Right hindlimb (tissue), 1 donor: Measurements from ENCODE around the gene CDH13.

Experiments used
- DNase-seq: peaks from one replicate; pipeline ENCODE4 v3.0.0-alpha.2; 2018

Gene CDH13

DNA sequence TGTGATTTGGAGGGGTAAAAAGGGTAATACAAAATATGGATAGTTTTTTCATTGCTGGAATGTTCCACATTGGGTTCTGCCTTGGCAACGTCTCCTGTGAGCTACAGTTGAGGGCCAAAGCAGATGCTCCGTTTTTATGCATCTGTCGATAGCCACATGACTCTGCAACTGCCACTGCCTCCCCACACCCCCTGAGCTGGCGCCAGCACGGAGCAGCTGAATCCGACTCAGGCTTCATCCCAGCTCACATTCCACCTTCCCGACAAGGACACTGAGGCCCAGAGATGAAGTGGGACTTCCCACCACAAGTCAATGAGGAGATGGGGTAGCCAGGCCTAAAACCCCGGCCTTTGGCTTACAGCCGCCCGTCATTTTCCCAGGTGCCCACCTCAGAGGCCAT, 334.1 kb downstream of the CDH13 start:
- peak; percentile 59 for DNase-seq

DNA sequence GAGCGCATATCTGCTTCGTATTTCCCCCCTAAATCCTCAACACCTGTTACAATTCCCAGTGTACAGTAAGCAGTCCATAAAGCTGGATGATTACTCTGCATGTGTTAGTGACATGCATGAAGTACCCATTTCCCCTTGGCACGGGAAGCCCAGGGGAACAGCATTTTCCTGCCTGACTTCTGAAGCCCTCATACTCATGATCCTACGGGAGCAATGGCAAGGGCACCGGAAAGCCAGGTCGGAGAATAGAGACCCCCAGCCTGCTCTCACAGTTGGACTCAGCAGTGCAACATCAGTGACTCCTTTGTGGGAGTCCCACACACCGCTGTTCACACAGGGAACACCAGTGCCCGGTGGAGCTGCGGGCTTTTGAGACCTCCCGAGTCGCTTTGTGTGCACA, 336.9 kb downstream of the CDH13 start:
- no peak for DNase-seq

DNA sequence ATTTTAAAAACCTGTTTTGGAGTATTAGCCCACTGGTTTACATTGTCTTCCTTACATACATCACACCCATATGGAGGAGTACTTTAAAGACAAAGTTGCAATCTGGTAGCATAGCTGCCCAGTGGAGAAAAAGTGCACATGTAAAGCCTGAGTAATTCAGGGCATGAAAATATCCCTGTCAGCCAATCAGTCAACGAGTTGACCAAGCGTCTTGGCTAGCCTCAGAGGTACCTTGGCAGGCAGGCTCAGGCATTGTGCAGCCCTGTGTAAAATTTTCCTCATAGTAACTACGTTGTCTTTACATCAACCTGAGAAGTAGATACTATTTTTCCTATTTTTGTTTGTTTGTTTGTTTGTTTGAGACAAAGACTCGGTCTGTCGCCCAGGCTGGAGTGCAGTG, 339.0 kb downstream of the CDH13 start:
- no peak for DNase-seq

DNA sequence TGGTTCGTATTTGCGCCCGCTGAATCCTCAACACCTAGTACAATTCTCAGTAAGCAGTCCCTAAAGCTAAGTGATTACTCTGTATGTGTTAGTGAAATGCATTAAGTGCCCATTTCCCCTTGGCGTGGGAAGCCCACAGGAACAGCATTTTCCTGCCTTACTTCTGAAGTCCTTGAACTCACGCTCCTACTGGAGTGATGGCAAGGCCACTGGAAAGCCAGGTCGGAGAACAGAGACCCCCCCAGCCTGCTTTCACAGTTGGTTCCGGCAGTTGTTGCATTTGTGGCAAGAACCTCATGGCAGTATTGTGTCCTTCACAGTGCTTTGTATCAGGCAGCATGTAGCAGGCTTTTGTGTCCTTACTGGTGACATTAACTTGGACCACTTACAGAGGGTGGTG, 340.7 kb downstream of the CDH13 start:
- no peak for DNase-seq

DNA sequence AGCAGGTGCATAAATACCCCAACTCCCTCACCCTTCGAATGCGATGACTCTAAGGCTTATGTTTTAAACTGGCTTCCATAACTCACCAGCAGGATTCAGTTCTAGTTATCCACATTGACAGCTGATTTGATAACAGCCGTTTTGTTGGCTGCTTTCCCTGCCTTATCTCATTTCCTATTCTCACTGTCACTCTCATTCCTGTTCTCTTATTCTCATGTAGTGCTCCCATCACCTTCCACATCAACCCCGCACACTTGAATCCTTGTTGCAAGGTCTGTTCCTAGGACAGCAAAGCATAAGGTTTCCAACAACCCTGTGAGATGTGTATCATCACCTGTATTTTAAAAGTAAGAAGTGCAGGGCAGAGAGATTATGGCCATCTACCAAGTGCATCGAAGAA, 344.4 kb downstream of the CDH13 start:
- DNase-seq, result no peak

DNA sequence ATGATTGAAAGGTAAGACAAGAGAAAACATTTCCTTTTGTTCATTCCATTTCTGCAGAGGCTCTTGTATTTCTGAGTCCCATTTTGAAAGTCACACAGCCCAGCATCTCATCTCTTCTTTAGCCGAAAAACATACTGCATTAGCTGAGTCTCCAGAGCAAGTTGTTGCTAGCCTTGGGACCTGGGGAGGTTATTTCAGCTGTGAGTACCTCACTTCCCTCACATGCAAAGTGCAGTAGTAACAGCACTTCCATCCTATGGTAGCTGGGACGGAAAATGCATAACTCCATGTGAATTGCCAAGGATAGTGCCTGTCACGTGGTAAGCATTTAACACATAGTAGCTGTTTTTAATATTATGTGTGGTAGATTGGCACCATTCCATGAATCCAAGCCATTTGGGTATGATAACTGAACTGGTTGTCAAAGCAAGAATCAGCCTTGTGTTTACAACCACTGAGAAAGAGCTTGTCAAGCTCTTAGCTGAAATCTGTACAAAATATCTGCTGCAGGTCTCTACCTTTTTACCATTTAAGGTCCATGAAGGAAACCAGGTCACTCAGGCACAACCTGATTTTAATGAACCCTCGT, 345.7 kb downstream of the CDH13 start:
- DNase-seq, result peak; percentile 25

DNA sequence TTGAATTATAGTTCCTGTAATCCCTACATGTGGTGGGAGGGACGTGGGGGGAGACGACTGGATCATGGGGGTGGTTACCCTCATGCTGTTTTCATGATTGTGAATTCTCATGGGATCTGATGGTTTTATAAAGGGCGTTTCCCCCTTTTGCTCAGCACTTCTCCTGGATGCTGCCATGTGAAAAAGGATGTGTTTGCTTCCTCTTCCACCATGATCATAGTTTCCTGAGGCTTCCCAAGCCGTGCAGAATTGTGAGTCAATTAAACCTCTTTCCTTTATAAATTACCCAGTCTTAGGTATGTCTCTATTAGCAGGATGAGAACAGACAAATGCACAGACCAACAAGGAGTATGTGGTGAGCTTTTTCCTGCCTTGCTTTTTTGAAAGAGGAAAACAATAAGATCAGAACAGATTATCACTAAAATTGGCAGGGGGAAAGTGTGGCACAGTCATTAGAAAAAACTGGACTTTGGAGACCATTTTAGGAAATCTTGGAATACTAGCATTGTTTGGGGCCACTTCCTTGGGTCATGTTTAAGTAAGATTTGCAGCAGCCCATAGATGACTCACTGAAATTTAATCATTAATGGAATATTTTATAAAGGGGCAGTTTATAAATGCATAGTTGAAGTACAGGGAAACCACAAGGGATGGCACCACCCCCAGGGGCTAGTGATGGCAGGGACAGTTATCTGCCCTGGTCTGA, 352.8 kb downstream of the CDH13 start:
- DNase-seq, result no peak

DNA sequence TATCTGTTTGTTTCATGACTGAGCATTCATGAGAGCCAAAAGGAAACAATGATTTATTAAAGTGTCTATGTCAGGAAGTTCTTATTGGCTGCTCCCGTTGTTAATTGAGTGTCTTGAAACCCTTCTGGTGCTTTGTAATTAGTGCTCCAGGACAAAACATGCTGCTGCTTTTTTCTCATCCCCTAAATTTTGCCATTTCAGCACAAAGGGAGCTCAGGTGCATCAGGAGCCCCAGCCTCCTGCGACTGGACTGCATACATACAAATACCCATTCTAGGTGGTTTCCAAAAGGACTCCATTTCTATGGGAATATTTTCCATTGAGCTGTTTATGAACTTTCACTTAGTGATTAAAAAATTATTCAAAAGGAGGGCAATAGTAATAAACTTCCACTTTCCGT, 354.0 kb downstream of the CDH13 start:
- DNase-seq, result no peak

DNA sequence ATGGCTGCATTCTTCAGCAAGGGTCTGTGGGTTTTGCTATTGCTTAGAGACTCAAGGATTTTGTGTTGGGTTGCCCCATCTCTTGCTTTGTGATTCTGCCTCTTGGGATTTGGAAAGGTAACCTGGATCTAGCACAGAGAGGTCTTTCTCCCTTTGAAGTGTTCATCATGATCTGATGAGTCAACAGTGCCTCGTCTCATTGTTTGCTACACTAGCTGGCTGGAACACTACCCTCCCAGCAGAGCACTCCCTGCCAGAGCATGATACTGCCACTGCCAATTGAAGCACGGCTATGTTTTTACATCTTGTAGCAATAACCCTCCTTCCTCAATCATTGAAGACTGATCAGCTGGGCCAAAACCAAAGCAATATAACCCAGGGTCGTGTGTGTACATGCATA, 361.0 kb downstream of the CDH13 start:
- no peak for DNase-seq

DNA sequence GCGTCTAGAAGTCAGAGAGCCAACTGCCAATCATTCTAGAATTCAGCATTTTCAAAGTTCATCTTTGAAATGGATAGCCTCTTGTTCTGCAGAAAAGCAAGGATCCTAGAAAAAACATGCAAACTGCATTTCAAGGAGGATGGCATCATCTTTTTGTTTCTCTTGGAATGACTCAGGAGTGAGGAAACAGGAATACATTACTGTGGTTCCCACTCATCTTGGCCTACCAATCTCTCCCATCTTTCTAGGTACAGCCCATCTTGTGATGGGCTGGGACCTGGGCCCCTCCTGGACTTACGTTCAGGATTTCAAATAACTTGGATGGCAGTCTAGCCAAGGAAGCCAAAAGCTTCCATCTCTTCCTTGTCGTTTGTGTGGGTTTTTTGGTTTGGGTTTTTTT, 363.4 kb downstream of the CDH13 start:
- no peak for DNase-seq

DNA sequence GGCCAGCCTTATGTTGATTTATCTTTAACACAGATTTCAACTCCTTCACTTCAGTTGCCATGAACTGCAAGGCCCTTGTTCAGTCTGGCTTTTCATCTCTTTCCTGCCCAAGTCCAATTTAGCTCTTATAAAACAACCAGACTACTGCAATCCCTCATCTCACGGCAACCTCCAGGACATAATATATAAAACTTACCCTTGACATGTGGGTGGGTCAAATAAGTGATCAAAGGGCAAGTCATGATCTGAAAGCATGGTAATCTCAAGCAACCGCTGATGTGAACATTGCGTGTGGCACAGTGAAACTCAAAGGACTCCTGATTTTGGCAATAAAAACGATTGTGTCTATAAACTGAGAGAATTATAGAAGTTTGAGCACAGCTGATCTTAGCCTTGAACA, 364.6 kb downstream of the CDH13 start:
- DNase-seq, result no peak

DNA sequence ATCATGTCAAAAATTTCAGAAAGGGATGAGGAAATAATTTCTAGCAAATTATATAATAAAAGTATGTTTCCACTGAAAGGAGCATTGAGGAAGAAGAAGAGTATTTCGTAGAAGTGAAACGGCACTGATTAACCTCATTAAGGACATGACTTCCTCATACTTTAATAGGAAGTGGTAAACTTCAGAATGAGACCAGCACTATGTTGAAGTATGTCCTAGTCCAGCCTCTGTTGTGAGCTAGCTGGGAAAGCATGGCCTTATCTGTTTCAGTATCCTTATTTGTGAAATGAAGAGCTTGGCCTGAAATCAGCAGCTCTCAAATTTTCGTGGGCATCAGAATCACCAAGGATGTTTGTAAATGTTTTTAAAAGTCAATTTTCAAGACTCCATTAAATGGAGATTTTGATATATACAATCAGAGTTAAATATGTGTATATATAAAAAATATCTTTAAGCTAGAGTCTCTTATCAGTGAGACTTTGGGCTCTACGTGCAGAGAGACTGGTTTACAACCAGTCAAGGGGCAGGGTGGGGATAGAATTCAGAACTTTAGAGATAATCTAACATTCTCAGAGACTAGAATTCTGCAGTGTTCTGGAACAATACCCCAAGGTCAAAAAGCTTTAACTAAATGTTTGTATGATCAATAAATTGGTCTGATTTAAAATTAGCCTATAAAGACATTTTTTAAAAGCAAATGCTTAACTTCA, 365.4 kb downstream of the CDH13 start:
- no peak for DNase-seq

DNA sequence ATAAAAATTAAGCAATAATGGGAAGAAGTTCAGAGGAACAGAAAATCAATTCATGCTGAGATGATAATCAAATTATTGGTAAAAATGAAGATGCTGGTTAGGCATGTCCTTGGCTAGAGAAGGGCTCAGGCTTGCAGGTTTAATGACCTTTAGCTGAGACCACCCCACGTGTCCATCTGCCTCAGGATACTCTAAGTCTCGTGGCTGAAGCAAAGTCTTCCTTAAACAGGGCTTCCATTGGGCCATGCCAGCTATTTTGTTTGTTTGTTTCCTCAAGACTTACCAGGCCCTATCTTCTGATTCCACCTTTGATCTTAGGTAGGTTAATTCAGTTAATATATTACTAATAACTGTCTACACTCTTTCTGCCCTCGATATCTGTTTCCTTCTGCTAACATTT, 366.0 kb downstream of the CDH13 start:
- no peak for DNase-seq

DNA sequence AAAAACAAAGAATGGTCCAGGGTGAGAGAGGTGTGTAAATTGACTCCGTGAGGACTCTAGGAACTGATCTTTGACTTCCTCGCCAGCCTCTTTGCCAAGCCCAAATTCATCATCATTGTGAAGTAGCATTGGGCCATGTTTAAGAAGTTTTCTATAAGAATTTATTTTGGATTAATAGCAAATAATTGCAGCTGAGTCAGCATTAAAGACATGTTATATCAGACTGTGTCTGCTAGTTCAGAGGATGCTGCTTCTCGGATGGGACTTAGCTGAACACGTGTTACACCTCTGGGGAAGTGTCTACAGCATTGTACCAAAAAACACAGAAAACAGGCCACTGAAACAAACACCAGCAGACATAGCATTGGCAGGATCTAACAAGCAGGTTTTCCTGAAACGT, 366.6 kb downstream of the CDH13 start:
- no peak for DNase-seq

DNA sequence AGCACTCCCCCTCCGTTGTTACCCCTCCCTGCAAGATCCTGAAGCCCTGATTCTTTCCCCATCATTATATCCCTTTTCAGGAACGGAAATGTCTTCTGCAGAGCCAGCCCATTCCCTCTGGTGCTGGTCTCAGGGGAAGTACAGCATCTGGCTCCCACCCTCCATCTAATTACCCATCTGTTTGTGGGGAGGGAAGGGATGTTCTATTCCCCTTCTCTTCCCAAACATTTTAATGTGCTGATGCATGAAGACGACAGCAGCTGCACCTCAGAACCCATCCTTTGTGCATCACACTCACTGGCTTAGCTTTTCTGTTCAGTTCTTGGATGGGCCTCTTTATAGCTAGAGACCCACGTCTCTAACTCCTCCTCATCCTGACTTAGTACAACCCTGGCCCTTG, 367.2 kb downstream of the CDH13 start:
- peak; percentile 33 for DNase-seq

DNA sequence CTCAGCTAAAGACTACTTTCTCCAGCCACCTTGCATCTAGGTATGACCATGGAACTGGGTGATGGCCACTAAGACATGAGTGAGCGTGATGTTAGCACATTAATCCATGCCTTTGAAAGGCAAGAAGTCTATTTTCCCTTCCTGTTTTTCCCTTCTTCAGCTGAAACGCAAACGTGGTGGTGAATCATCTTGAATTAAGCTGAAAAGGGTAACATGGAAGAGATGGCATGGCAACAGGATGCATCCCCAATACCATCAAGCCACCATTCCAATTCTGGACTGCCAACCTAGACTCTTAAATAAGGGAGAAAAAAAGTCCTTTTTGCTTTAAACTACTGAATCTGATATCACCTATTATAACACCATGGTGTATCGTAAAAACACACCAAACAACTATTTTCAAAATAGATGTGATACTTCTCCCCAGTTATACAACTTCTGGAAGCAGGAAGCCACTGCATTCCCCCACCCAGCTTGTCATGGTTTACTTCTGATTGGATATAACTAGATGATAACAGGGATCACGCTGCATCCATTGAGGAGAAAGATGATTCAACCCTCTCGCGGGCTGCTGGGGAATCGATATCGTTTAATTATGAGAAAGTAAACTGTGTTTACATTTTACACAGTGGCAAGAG, 368.6 kb downstream of the CDH13 start:
- no peak for DNase-seq

DNA sequence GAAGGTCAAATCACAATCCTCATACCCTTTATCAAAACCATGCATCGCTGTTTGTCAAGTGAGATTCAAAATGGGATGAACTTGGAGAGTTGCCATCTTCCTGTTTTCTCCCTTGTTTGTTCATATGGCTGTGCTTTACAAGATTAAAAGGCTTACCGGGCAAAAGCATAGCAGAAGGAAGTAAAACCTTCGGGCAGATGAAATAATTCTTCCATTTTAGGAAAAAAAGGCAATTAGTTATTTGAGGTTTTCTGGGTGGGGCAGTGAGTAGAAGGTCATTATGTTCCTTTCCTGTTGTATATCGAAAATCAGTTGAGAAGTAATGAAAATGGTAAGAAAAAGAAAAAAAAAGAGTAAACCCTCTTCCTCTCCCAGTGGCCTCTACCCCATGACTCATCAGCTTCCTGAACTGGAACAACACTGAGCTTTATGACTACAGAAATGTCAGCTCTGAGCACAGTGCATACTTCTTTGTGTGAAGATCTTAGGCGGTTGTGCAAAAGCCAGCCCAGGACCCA, 369.2 kb downstream of the CDH13 start:
- DNase-seq, result no peak

DNA sequence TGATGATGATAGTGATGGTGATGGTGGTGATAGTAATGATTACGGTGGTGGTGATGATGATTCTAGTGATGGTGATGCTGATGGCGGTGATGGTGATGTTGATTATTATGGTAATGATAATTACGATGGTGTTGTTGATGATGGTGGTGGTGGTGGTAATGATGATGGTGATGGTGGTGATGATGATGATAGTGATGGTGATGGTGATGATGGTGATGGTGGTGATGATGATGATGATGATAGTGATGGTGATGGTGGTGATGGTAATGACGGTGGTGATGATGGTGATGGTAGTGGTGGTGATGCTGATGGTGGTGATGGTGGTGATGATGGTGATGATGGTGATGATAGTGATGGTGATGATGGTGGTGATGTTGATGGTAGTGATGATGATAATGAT, 370.0 kb downstream of the CDH13 start:
- DNase-seq, result no peak

DNA sequence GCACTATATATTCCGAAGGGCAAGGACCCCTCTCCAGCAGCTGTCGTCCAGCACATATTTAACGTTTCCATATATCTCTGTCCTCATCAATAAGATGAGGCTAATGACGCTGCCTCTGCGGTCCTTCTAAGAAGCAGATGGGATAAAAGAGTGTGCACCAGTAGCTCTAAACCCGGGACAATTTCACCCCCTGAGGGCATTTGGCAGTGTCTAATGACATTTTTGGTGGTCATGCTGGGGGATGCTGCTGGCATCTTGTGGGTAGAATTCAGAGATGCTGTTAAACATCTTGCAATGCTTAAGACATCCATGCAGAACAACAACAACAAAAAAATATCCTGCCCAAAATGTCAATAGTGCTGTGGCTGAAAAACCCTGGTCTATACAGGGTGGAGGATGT, 372.9 kb downstream of the CDH13 start:
- DNase-seq, result no peak

DNA sequence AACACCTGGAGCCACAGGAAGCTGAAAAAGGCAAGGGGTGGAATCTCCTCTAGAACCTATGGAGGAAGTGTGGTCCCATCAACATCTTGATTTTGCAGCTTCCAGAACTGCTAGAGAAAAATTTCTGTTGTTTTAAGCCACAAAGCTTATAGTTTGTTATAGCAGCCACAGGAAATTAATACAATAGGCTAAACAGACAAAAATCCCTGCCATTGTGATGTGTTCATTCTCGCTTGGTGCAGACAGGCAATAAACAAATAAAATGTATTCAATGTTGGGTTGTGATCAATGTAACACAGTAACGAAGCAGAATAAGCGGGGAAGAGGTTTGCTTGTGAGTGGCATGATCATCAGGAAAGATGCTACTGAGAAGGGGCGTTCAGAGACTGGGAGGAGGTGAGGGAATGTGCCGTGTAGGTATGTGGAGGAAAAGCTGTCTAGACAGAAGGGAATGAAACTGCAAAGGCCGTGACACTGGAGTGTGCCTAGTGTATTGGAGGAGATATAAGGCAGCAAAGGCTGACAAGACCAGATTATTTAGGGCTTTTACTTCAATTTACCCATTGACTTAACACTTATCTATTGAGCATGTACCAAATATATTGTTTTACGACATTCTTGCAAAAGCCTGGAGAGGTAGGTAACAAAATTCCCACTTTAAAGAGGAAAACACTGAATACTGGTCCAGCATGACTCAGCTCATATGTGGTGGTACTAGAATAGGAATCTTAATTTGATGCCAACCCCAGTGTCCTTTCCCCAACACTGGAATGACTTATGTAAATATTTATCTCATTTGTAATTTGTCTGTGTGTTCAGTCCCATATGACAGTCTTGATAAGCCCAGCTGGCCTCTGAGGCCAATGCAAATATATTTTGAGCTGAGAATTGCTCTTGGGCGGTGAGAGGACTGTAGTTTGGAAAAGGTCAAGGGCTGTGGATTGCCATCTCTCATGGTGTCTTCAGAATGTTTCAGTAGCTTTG, 375.9 kb downstream of the CDH13 start:
- DNase-seq, result no peak

DNA sequence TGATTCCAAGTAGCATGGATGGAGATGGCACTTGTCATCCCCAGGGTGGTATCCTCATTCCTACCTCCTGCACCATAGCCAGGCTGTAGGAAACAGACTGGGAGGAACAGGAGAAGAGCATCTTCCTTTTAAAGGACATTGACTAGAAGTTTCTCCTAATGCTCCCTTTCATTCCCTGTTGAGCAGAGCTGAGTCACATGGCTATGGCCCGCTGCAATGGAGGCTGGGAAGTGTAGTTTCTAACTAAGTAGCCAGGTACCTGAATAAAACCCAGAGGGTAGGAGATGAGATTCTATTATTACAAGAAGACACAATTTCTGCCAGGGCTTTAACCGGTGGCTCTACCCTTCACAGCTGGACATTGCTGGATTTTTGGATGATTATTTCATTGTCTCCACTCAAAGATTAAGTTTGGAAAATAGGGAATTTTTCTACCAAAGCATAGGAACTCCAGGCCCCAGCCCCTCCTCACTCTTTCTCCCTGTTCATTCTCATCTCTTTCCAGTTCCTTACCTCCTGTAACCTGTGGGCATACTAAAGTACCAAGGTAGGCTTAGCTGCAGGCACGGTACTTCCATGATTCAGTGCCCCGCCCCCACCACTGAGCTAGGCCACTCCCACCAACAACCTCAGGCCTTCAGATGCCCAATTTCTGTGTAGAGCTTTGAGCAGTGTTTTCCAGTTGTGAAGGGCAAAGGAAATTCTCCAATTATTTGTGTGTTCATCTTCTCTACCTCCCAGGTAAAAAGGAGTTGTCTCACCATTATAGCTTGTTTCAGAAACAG, 378.3 kb downstream of the CDH13 start:
- DNase-seq, result no peak
